BJ (cell line): Measurements from ENCODE around the gene TMC4. TPM values are rescaled to one million over a fixed set of nuclear protein-coding genes. Genes with fewer than 3 reads are reported as not detected.

Experiments
- CTCF ChIA-PET: fragments of 350-600 bp; formaldehyde crosslinking; extraction: SDS; loops from one replicate; lab custom pipeline; 2021; ENCODE audit warnings: antibody characterized with exemption, inconsistent platforms; lab: Yijun Ruan, JAX
- POLR2A ChIA-PET: fragments of 300-600 bp; sonication (Branson Sonifier 250); formaldehyde crosslinking; extraction: SDS; loops from one replicate; lab custom pipeline; 2021; ENCODE audit warnings: antibody characterized with exemption; lab: Charles Lee
- DNase-seq: peaks from one replicate; pipeline ENCODE4 v3.0.0-alpha.2; 2011; ENCODE audit warnings: low read depth
- H3K27me3 ChIP-seq: 2 replicates; pipeline ENCODE4 v1.6.0; 2011; ENCODE audit warnings: low read length; ENCODE audit not compliant: control insufficient read depth, insufficient read depth
- H3K36me3 ChIP-seq: 2 replicates; pipeline ENCODE4 v1.5.1; 2011; ENCODE audit warnings: low read length; ENCODE audit not compliant: control insufficient read depth, insufficient read depth
- H3K4me3 ChIP-seq: 2 replicates; pipeline ENCODE4 v1.5.1; 2011; ENCODE audit warnings: low read depth, mild to moderate bottlenecking, control low read depth, low read length
- CTCF ChIP-seq: IDR thresholded peaks from 2 replicates; pipeline ENCODE4 v1.5.1; 2011; ENCODE audit warnings: low read depth, mild to moderate bottlenecking, control low read depth, inconsistent platforms, low read length, moderate library complexity; ENCODE audit not compliant: insufficient read depth
- polyA plus RNA-seq: library from polyadenylated mRNA; depleted of rRNA; stranded (reverse); fragments of >200 nt; gene quantifications from 2 replicates; pipeline ENCODE4 v1.2.3, GENCODE V29; 2011

TMC4 gene
- polyA plus RNA-seq, 1 experiment, result 0.55 TPM

GRCh38 chr19:54152267-54152666, 20.7 kb downstream of the TMC4 start:
- ChIA-PET CTCF (no interaction called here), POLR2A (no interaction called here)
- Histone ChIP-seq H3K4me3 (no peak overlapping the region), H3K36me3 (peaks cover 64% of the 10 kb centered on the region), H3K27me3 (no peaks in the 10 kb centered on the region)
- no peak for TF ChIP-seq CTCF
- no peak for DNase-seq

GRCh38 chr19:54151362-54152035, 21.5 kb downstream of the TMC4 start:
- CTCF ChIA-PET, result interaction anchor here (1.0 kb wide), 1 partner anchor 9 kb away, joined by 3 read pairs; no protein-coding TSS in a partner anchor
- no peak for TF ChIP-seq CTCF
- Histone ChIP-seq H3K36me3 (peaks cover 65% of the 10 kb centered on the region), H3K4me3 (no peak overlapping the region), H3K27me3 (no peaks in the 10 kb centered on the region)
- DNase-seq, result no peak
- POLR2A ChIA-PET, result no interaction called here

- Histone ChIP-seq H3K36me3 (peaks cover 75% of the 10 kb centered on the region), H3K27me3 (no peaks in the 10 kb centered on the region), H3K4me3 (no peak overlapping the region)
- ChIA-PET CTCF (no interaction called here), POLR2A (no interaction called here)
- DNase-seq, result no peak
- no peak for TF ChIP-seq CTCF
These were observed 23.7 kb downstream of the TMC4 start for GRCh38 chr19:54149021-54149812.

GRCh38 chr19:54148158-54148557, 24.8 kb downstream of the TMC4 start:
- ChIA-PET CTCF (interaction anchor here (1.6 kb wide), 1 partner anchor 10 kb away, joined by 6 read pairs; the partner anchor contains the start of gene CNOT3), POLR2A (no interaction called here)
- DNase-seq, result no peak
- Histone ChIP-seq H3K27me3 (no peaks in the 10 kb centered on the region), H3K36me3 (peaks cover 77% of the 10 kb centered on the region), H3K4me3 (no peak overlapping the region)
- no peak for TF ChIP-seq CTCF

GRCh38 chr19:54147676-54148075, 25.3 kb downstream of the TMC4 start:
- H3K27me3 ChIP-seq, result no peaks in the 10 kb centered on the region
- DNase-seq, result no peak
- ChIA-PET CTCF (interaction anchor here (1.6 kb wide), 1 partner anchor 10 kb away, joined by 6 read pairs; the partner anchor contains the start of gene CNOT3), POLR2A (no interaction called here)
- H3K36me3 ChIP-seq, result peaks cover 79% of the 10 kb centered on the region
- no peak for TF ChIP-seq CTCF
- no peak overlapping the region for H3K4me3 ChIP-seq
